Bronchial epithelial cell (primary cell): ENCODE data around the gene TNPO3. TPM values are rescaled to one million over a fixed set of nuclear protein-coding genes. Genes with fewer than 3 reads are reported as not detected.

ENCODE experiments used
- DNase-seq: peaks from one replicate; pipeline ENCODE4 v3.0.0-alpha.2; 2010; ENCODE audit warnings: low read depth
- FAIRE-seq: peaks from 2 replicates; lab custom pipeline; 2011; peaks lifted over from hg19 to GRCh38; lab: Jason Lieb, UNC
- H3K27me3 ChIP-seq: 2 replicates; pipeline ENCODE4 v1.5.1; 2011; ENCODE audit warnings: low read length; ENCODE audit not compliant: control insufficient read depth, insufficient read depth
- H3K36me3 ChIP-seq: 2 replicates; pipeline ENCODE4 v1.5.1; 2011; ENCODE audit warnings: low read length; ENCODE audit not compliant: control insufficient read depth, insufficient read depth
- H3K4me3 ChIP-seq: 2 replicates; pipeline ENCODE4 v1.5.1; 2011; ENCODE audit warnings: mild to moderate bottlenecking, low read depth, low read length, control low read depth
- total RNA-seq: library from RNA; depleted of rRNA; stranded (reverse); fragments of >200 nt; gene quantifications from 2 replicates; pipeline ENCODE4 v1.2.1, GENCODE V29; 2014
- TF ChIP-seq, protein P1 (sequence below): IDR thresholded peaks from 2 replicates; pipeline ENCODE4 v1.5.1; 2011; ENCODE audit warnings: mild to moderate bottlenecking, moderate library complexity, low read length, control low read depth, inconsistent platforms; ENCODE audit not compliant: insufficient read depth, severe bottlenecking

The TNPO3 gene
- total RNA-seq, 1 donor from 2014 or later: 62.9 TPM

DNA sequence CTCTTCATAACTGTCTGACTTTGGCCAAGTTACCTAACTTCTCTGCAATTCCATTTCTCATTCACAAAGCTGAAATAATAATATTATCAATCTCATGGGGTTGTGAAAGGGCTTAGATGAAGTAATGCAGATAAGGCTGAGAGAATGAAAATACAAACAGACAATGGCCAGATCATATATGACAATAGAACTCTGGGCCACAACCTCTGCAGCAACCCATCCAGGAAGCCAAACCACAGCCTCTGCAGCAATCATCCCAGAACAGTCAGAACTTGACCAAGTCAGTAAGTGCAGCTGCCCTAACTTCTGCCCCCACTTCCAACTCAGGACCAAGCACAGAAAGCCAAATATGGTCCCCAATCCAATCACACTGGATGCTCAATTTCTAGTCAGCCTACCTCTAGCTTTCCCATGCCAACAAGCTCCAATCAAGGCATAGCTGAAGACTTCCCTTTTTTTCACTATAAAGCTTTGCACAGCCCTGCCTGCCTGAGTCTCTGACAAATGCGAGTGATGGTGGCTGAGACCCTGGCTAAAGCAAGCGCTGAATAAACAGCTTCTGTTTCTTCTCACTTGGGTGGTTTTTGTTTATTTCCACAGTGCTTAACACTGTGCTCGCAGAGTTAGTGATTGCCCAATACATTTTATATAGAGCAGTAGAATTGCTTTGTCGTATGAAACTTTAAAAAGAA, 34.8 kb upstream of the TNPO3 start:
- H3K36me3 ChIP-seq: no peaks in the 10 kb centered on the region
- TF ChIP-seq, protein P1, sequence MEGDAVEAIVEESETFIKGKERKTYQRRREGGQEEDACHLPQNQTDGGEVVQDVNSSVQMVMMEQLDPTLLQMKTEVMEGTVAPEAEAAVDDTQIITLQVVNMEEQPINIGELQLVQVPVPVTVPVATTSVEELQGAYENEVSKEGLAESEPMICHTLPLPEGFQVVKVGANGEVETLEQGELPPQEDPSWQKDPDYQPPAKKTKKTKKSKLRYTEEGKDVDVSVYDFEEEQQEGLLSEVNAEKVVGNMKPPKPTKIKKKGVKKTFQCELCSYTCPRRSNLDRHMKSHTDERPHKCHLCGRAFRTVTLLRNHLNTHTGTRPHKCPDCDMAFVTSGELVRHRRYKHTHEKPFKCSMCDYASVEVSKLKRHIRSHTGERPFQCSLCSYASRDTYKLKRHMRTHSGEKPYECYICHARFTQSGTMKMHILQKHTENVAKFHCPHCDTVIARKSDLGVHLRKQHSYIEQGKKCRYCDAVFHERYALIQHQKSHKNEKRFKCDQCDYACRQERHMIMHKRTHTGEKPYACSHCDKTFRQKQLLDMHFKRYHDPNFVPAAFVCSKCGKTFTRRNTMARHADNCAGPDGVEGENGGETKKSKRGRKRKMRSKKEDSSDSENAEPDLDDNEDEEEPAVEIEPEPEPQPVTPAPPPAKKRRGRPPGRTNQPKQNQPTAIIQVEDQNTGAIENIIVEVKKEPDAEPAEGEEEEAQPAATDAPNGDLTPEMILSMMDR: no peak
- FAIRE-seq (peak; percentile 43), DNase-seq (no peak)
- H3K4me3 ChIP-seq: no peak overlapping the region
- peaks cover 3% of the 10 kb centered on the region for H3K27me3 ChIP-seq

- no peak for FAIRE-seq
- Histone ChIP-seq H3K36me3 (no peaks in the 10 kb centered on the region), H3K27me3 (peaks cover 3% of the 10 kb centered on the region), H3K4me3 (no peak overlapping the region)
- TF ChIP-seq, protein P1: no peak
- no peak for DNase-seq
These were observed 30.1 kb upstream of the TNPO3 start for GRCh38 chr7:129084801-129085551.

GRCh38 chr7:129083525-129083924, 28.6 kb upstream of the TNPO3 start:
- TF ChIP-seq, protein P1: no peak
- FAIRE-seq (no peak), DNase-seq (no peak)
- Histone ChIP-seq H3K27me3 (no peaks in the 10 kb centered on the region), H3K4me3 (no peak overlapping the region), H3K36me3 (no peaks in the 10 kb centered on the region)

GRCh38 chr7:129078455-129078854, 23.5 kb upstream of the TNPO3 start:
- FAIRE-seq: no peak
- TF ChIP-seq, protein P1: no peak
- Histone ChIP-seq H3K36me3 (no peaks in the 10 kb centered on the region), H3K4me3 (no peak overlapping the region), H3K27me3 (no peaks in the 10 kb centered on the region)
- no peak for DNase-seq

- TF ChIP-seq, protein P1: no peak
- Histone ChIP-seq H3K27me3 (no peaks in the 10 kb centered on the region), H3K36me3 (no peaks in the 10 kb centered on the region), H3K4me3 (no peak overlapping the region)
- DNase-seq (no peak), FAIRE-seq (no peak)
These were observed 22.0 kb upstream of the TNPO3 start for GRCh38 chr7:129076886-129077285.
